Measurements from ENCODE around the gene ATG9B.

DNA sequence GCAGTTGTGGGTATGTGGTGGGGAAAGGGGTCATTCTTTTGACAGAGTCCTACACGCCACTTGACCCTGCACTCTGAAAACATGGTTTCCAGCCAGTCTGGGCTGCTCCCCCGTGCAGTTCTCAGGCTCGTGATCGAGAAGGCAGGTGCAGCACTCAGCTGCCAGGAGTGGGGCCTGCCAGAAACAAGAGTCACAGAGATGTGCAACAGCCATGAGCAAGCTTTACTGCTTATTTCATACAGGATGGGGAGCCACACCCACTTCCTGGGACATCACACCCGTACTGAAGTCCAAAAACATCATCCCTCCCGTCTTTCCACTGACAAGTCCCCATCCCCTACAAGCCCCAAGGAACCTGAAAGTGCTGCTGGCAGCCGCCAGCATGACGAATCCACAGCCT is 9.3 kb downstream of the ATG9B start:
- TF ChIP-seq, protein P1, sequence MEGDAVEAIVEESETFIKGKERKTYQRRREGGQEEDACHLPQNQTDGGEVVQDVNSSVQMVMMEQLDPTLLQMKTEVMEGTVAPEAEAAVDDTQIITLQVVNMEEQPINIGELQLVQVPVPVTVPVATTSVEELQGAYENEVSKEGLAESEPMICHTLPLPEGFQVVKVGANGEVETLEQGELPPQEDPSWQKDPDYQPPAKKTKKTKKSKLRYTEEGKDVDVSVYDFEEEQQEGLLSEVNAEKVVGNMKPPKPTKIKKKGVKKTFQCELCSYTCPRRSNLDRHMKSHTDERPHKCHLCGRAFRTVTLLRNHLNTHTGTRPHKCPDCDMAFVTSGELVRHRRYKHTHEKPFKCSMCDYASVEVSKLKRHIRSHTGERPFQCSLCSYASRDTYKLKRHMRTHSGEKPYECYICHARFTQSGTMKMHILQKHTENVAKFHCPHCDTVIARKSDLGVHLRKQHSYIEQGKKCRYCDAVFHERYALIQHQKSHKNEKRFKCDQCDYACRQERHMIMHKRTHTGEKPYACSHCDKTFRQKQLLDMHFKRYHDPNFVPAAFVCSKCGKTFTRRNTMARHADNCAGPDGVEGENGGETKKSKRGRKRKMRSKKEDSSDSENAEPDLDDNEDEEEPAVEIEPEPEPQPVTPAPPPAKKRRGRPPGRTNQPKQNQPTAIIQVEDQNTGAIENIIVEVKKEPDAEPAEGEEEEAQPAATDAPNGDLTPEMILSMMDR (conservative IDR thresholded peaks at IDR 0.05): no peak
- TF ChIP-seq EZH2 (IDR thresholded peaks at IDR 0.05; ENCODE audit: low read depth): no peak
